HepG2 (cell line): ENCODE data around the gene IRGQ. TPM values are rescaled to one million over a fixed set of nuclear protein-coding genes. Genes with fewer than 3 reads are reported as not detected.

Experiments
- ATAC-seq: fragments of 200-7000 bp; cut with Tn5 transposase; 3 replicates; pipeline ENCODE4 v1.9.1; 2020; ENCODE audit warnings: mild to moderate bottlenecking, moderate library complexity
- BruUV-seq: library from RNA; stranded (reverse); fragments of 400-500 nt; replicated peaks from 2 replicates; lab custom pipeline; 2021; lab: Mats Ljungman, UMichigan
- CTCF ChIA-PET: fragments of 300-600 bp; formaldehyde crosslinking; extraction: SDS; loops from one replicate; lab custom pipeline; 2021; ENCODE audit warnings: low total read pairs, inconsistent platforms, low intra/inter-chr PET ratio; lab: Yijun Ruan, JAX
- POLR2A ChIA-PET: fragments of 350-600 bp; sonication (Branson Sonifier 250); formaldehyde crosslinking; loops from one replicate; lab custom pipeline; 2020; ENCODE audit warnings: antibody characterized with exemption, inconsistent platforms; lab: Yijun Ruan, JAX
- DNase-seq: peaks from one replicate; pipeline ENCODE4 v3.0.0-alpha.2; 2015; ENCODE audit warnings: low spot score
- FAIRE-seq: peaks from 3 replicates; lab custom pipeline; 2011; peaks lifted over from hg19 to GRCh38; lab: Jason Lieb, UNC
- H2AFZ ChIP-seq: one replicate; pipeline ENCODE4 v1.6.1; 2011; ENCODE audit warnings: low read length, inconsistent platforms
- H3K27ac ChIP-seq: fragments of 300-600 bp; 3 replicates; pipeline ENCODE4 v1.8.0; 2011; ENCODE audit warnings: mixed run types, mild to moderate bottlenecking, mixed read lengths, low read length, inconsistent platforms; ENCODE audit not compliant: insufficient read depth; ENCODE audit errors: extremely low read length
- H3K27me3 ChIP-seq, 2 experiments: fragments of 200-600 bp in 1 of 2; 2 replicates in 1 of 2; 3 replicates in 1 of 2; pipeline versions ENCODE4 v1.6.0 to v1.8.0; 2011; ENCODE audit warnings: low read length in 2 of 2, mild to moderate bottlenecking in 2 of 2, moderate library complexity in 2 of 2, inconsistent platforms in 1 of 2; ENCODE audit not compliant: insufficient read depth in 2 of 2, control insufficient read depth in 1 of 2
- H3K36me3 ChIP-seq, 2 experiments: fragments of 200-600 bp in 1 of 2; replicated peaks in 1 of 2; 2 replicates in 1 of 2; 3 replicates in 1 of 2; pipeline versions ENCODE4 v1.5.1 to v1.8.0; 2011; ENCODE audit warnings: low read length in 2 of 2, inconsistent platforms in 1 of 2; ENCODE audit not compliant: insufficient read depth in 2 of 2, control insufficient read depth in 1 of 2
- H3K4me1 ChIP-seq: 2 replicates; pipeline ENCODE4 v1.5.1; 2012; ENCODE audit warnings: low read length, inconsistent platforms; ENCODE audit not compliant: insufficient read depth
- H3K4me2 ChIP-seq: 2 replicates; pipeline ENCODE4 v1.6.0; 2011; ENCODE audit warnings: low read depth, low read length, inconsistent platforms
- H3K4me3 ChIP-seq, 3 experiments: fragments of 200-600 bp in 1 of 3; sonication (generic), shearing (Covaris generic) in 1 of 3; replicated peaks in 1 of 3; 2 replicates each; pipeline ENCODE4 v1.5.1; 2011 to 2016; ENCODE audit warnings: low read length in 3 of 3, inconsistent platforms in 2 of 3, low read depth in 2 of 3, mild to moderate bottlenecking in 2 of 3, control low read depth in 1 of 3, mixed read lengths in 1 of 3; ENCODE audit not compliant: insufficient read depth in 1 of 3
- H3K79me2 ChIP-seq: one replicate; pipeline ENCODE4 v1.6.1; 2011; ENCODE audit warnings: low read length, inconsistent platforms; ENCODE audit not compliant: insufficient read depth
- H3K9ac ChIP-seq: 2 replicates; pipeline ENCODE4 v1.6.0; 2011; ENCODE audit warnings: mild to moderate bottlenecking, low read depth, low read length, inconsistent platforms; ENCODE audit not compliant: insufficient read depth
- H3K9me3 ChIP-seq: 2 replicates; pipeline ENCODE4 v1.5.1; 2012; ENCODE audit warnings: mild to moderate bottlenecking, low read length
- H4K20me1 ChIP-seq: 2 replicates; pipeline ENCODE4 v1.6.0; 2011; ENCODE audit warnings: inconsistent platforms, mild to moderate bottlenecking, low read length, moderate library complexity; ENCODE audit not compliant: insufficient read depth
- CBX5 ChIP-seq: sonication (generic); formaldehyde crosslinking; IDR thresholded peaks from 2 replicates; pipeline ENCODE4 v1.4.0; 2020; ENCODE audit warnings: missing genetic modification reagents, borderline replicate concordance
- DZIP1 ChIP-seq: sonication (generic); formaldehyde crosslinking; IDR thresholded peaks from 2 replicates; pipeline ENCODE4 v1.5.0; 2020; ENCODE audit warnings: mild to moderate bottlenecking, missing genetic modification reagents
- KDM3A ChIP-seq: IDR thresholded peaks from 2 replicates; pipeline ENCODE4 v1.6.1; 2018; ENCODE audit warnings: low read depth, missing compliant biosample characterization
- NFKB2 ChIP-seq: sonication (generic); formaldehyde crosslinking; IDR thresholded peaks from 2 replicates; pipeline ENCODE4 v1.4.0; 2020; ENCODE audit warnings: missing genetic modification reagents, borderline replicate concordance
- NFYB ChIP-seq: sonication (generic); formaldehyde crosslinking; IDR thresholded peaks from 2 replicates; pipeline ENCODE4 v1.4.0; 2020; ENCODE audit warnings: missing genetic modification reagents
- PLRG1 ChIP-seq: fragments of 450-650 bp; conservative IDR thresholded peaks from 2 replicates; pipeline ENCODE4 v1.6.1; 2016
- RFXANK ChIP-seq: IDR thresholded peaks from 2 replicates; pipeline ENCODE4 v1.6.1; 2016
- ZNF232 ChIP-seq: sonication (generic); formaldehyde crosslinking; IDR thresholded peaks from 2 replicates; pipeline ENCODE4 v1.4.0; 2020; ENCODE audit warnings: missing genetic modification reagents, borderline replicate concordance
- ZNF282 ChIP-seq: fragments of 450-650 bp; IDR thresholded peaks from 2 replicates; pipeline ENCODE4 v1.6.1; 2018; ENCODE audit not compliant: partially characterized antibody
- ZNF414 ChIP-seq: sonication (generic); formaldehyde crosslinking; IDR thresholded peaks from 2 replicates; pipeline ENCODE4 v1.5.0; 2020; ENCODE audit warnings: missing genetic modification reagents
- ZNF841 ChIP-seq: sonication (generic); formaldehyde crosslinking; IDR thresholded peaks from 2 replicates; pipeline ENCODE4 v1.8.1; 2023; ENCODE audit warnings: missing genetic modification reagents, borderline replicate concordance
- WGBS: methylation state at CpG from one replicate; pipeline ENCODE4 v1.1.6; 2017; ENCODE audit warnings: low lambda C conversion rate; 5-methylcytosine and 5-hydroxymethylcytosine counted together
- in situ Hi-C: cut with HindIII; loops from 2 replicates; pipeline ENCODE4 v1.10.0; 2017; ENCODE audit warnings: low pct_unique_long_range_greater_than_20kb; ENCODE audit not compliant: extremely low pct_ligation_motif_present
- intact Hi-C: fragments of 100-400 bp; cut with micrococcal nuclease; formaldehyde crosslinking; loops from one replicate; pipeline ENCODE4 v1.10.0; 2022; ENCODE audit not compliant: unreplicated experiment
- polyA plus RNA-seq, 8 experiments: library from polyadenylated mRNA; depleted of rRNA in 3 of 8; stranded (reverse) in 7 of 8; unstranded in 1 of 8; fragments of >200 nt; fragmentation: Illumina TruSeq in 4 of 8; extraction: Trizol in 4 of 8; gene quantifications; 2 replicates each; pipeline versions ENCODE4 v1.2.1 to v1.2.3, GENCODE V29; 2011 to 2016; ENCODE audit warnings: low read depth in 4 of 8, missing spikeins in 1 of 8, mixed read lengths in 1 of 8; ENCODE audit not compliant: insufficient read depth in 1 of 8
- total RNA-seq, 5 experiments: library from RNA; depleted of rRNA; stranded (reverse); fragments of >200 nt; fragmentation: Illumina TruSeq; extraction: Trizol; gene quantifications; 2 replicates each; pipeline ENCODE4 v1.2.3, GENCODE V29; 2016; ENCODE audit warnings: low read depth in 1 of 5

The IRGQ gene
- total and polyA plus RNA-seq, 2 of the 13 experiments (the other 11 are each of a cell fraction or from before 2014, with no cell fraction given): 11.6 to 12.4 TPM

GRCh38 chr19:43578787-43579186, 17.1 kb downstream of the IRGQ start:
- no peaks in the 10 kb centered on the region for H4K20me1 ChIP-seq
- BruUV-seq: no TSS peak
- H3K4me1 ChIP-seq: peaks cover 16% of the 10 kb centered on the region; the same call in 1 of the 2 replicates
- H3K27me3 ChIP-seq: no peaks in the 10 kb centered on the region; a peak in 1 of 5 replicates
- in situ Hi-C loops: no loop called here
- H3K9me3 ChIP-seq: no peaks in the 10 kb centered on the region
- DNase-seq (no peak), ATAC-seq (no peak), FAIRE-seq (no peak)
- H3K4me3 ChIP-seq: no peak overlapping the region
- H3K79me2 ChIP-seq: peaks cover 8% of the 10 kb centered on the region
- 32% methylated on average over 3 of the region's 3 CpGs for WGBS
- no peaks in the 10 kb centered on the region for H3K36me3 ChIP-seq
- no peak overlapping the region for H2AFZ ChIP-seq
- H3K4me2 ChIP-seq: no peak overlapping the region
- TF ChIP-seq PLRG1: no peak
- TF ChIP-seq ZNF414 (CRISPR knock-in tag): no peak
- TF ChIP-seq ZNF282: no peak
- no peak for TF ChIP-seq ZNF232 (CRISPR knock-in tag)
- TF ChIP-seq NFKB2: no peak
- TF ChIP-seq DZIP1 (CRISPR knock-in tag): no peak
- TF ChIP-seq CBX5 (CRISPR knock-in tag): no peak
- TF ChIP-seq NFYB: no peak
- TF ChIP-seq RFXANK: no peak
- TF ChIP-seq ZNF841 (CRISPR knock-in tag): no peak
- no peak for TF ChIP-seq KDM3A (CRISPR knock-in tag)
- H3K27ac ChIP-seq: no peak overlapping the region
- POLR2A ChIA-PET: no interaction called here
- no peak overlapping the region for H3K9ac ChIP-seq
- intact Hi-C loops: no loop called here
- CTCF ChIA-PET: no interaction called here
